Brain microvascular endothelial cell (primary cell): ENCODE measurements around the gene C11orf98.

Experiments used
- DNase-seq: peaks from one replicate; pipeline ENCODE4 v3.0.0-alpha.2; 2020
- H3K27ac ChIP-seq: fragments of 250-450 bp; sonication (Bioruptor Pico); 2 replicates; pipeline ENCODE4 v1.5.1; 2020; ENCODE audit warnings: mild to moderate bottlenecking, moderate library complexity
- H3K27me3 ChIP-seq: fragments of 250-450 bp; sonication (Bioruptor Pico); replicated peaks from 2 replicates; pipeline ENCODE4 v1.5.1; 2020; ENCODE audit warnings: mild to moderate bottlenecking
- H3K36me3 ChIP-seq: fragments of 250-450 bp; sonication (Bioruptor Pico); replicated peaks from 2 replicates; pipeline ENCODE4 v1.5.1; 2020; ENCODE audit warnings: mild to moderate bottlenecking
- H3K4me3 ChIP-seq: 2 replicates; pipeline ENCODE4 v1.5.1; 2011; ENCODE audit warnings: low read depth, mild to moderate bottlenecking, control low read depth, low read length, moderate library complexity
- in situ Hi-C: cut with HindIII; loops from 2 replicates; pipeline ENCODE4 v1.10.0; 2017; ENCODE audit warnings: low sequenced_read_pairs, low pct_ligation_motif_present
- TF ChIP-seq, protein P1 (sequence below): IDR thresholded peaks from 2 replicates; pipeline ENCODE4 v1.5.1; 2011; ENCODE audit warnings: low read depth, mild to moderate bottlenecking, moderate library complexity, low read length, control low read depth, inconsistent platforms; ENCODE audit errors: missing control alignments

C11orf98 gene

DNA sequence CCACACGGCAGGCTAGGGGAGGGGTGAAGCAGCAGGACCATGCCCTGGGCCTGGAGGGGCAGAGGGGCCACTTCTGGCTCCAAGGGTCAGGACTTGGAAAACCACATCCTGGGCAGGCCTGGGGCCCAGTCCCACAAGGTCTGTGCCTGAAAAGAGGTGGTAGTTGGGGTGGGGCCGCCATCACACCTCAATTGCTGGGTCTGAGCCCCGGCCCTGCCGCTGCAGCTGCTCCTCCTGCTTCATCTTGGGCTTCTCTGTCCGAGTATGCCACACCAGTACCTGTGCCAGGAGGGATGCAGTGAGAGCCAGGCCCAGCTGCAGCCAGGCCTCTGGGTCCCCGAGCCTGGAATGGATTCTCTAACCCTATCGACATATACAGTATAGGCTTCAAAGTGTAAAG lies 49.5 kb downstream of the C11orf98 start:
- H3K36me3 ChIP-seq: peaks cover 12% of the 10 kb centered on the region
- no peak overlapping the region for H3K27ac ChIP-seq
- no peak for DNase-seq
- in situ Hi-C loops: no loop called here
- TF ChIP-seq, protein P1, sequence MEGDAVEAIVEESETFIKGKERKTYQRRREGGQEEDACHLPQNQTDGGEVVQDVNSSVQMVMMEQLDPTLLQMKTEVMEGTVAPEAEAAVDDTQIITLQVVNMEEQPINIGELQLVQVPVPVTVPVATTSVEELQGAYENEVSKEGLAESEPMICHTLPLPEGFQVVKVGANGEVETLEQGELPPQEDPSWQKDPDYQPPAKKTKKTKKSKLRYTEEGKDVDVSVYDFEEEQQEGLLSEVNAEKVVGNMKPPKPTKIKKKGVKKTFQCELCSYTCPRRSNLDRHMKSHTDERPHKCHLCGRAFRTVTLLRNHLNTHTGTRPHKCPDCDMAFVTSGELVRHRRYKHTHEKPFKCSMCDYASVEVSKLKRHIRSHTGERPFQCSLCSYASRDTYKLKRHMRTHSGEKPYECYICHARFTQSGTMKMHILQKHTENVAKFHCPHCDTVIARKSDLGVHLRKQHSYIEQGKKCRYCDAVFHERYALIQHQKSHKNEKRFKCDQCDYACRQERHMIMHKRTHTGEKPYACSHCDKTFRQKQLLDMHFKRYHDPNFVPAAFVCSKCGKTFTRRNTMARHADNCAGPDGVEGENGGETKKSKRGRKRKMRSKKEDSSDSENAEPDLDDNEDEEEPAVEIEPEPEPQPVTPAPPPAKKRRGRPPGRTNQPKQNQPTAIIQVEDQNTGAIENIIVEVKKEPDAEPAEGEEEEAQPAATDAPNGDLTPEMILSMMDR: no peak
- H3K4me3 ChIP-seq: no peak overlapping the region
- no peaks in the 10 kb centered on the region for H3K27me3 ChIP-seq

DNA sequence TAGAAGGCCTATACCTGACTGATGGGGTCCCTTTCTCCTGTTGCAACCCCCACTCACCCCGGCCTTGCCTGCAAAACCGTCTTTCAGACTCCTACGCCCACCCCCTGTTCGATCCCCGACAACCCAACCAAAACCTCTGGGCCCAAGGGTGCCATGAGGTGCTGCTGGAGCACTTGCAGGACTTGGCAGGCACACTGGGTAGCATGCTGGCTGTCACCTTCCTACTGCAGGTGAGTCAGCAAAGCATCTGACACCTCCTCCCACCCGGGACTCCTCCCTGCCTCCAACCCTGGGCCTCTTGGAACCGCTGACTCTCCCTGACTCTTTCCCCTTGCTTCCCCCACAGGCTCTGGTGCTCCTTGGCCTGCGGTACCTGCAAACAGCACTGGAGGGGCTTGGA lies 50.7 kb downstream of the C11orf98 start:
- H3K27me3 ChIP-seq: no peaks in the 10 kb centered on the region
- TF ChIP-seq, protein P1: no peak
- H3K27ac ChIP-seq: no peak overlapping the region
- DNase-seq: no peak
- H3K4me3 ChIP-seq: no peak overlapping the region
- in situ Hi-C loops: no loop called here
- H3K36me3 ChIP-seq: peaks cover 10% of the 10 kb centered on the region

DNA sequence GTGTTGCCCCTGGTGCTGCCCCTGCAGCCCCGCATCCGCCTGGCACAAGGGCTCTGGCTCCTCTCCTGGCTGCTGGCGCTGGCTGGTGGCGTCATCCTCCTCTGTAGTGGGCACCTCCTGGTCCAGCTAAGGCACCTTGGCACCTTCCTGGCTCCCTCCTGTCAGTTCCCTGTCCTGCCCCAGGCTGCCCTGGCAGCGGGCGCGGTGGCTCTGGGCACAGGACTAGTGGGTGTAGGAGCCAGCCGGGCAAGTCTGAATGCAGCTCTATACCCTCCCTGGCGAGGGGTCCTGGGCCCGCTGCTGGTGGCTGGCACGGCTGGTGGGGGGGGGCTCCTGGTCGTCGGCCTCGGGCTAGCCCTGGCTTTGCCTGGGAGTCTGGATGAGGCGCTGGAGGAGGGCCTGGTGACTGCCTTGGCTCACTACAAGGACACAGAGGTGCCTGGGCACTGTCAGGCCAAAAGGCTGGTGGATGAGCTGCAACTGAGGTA lies 51.7 kb downstream of the C11orf98 start:
- TF ChIP-seq, protein P1: no peak
- peaks cover 10% of the 10 kb centered on the region for H3K36me3 ChIP-seq
- no peak for DNase-seq
- H3K27me3 ChIP-seq: no peaks in the 10 kb centered on the region
- no peak overlapping the region for H3K27ac ChIP-seq
- H3K4me3 ChIP-seq: no peak overlapping the region
- in situ Hi-C loops: no loop called here
